GM23338 (cell line): Measurements from ENCODE around the gene PGM1.

Experiments used
- POLR2AphosphoS5 ChIP-seq: IDR thresholded peaks from 2 replicates; pipeline ENCODE4 v1.6.1; 2016; ENCODE audit warnings: antibody characterized with exemption, low read depth
- TF ChIP-seq, protein P1 (sequence below), 2 experiments: fragments of 200-600 bp in 1 of 2; sonication (generic) in 1 of 2; conservative IDR thresholded peaks; 2 replicates each; pipeline versions ENCODE4 v1.5.1 to v1.6.1; 2016 to 2017; ENCODE audit warnings: antibody characterized with exemption in 2 of 2, low read depth in 2 of 2, mild to moderate bottlenecking in 2 of 2, moderate library complexity in 1 of 2
- TF ChIP-seq, protein P2 (sequence below): IDR thresholded peaks from 2 replicates; pipeline ENCODE4 v1.6.1; 2016; ENCODE audit warnings: antibody characterized with exemption

- TF ChIP-seq, protein P1, sequence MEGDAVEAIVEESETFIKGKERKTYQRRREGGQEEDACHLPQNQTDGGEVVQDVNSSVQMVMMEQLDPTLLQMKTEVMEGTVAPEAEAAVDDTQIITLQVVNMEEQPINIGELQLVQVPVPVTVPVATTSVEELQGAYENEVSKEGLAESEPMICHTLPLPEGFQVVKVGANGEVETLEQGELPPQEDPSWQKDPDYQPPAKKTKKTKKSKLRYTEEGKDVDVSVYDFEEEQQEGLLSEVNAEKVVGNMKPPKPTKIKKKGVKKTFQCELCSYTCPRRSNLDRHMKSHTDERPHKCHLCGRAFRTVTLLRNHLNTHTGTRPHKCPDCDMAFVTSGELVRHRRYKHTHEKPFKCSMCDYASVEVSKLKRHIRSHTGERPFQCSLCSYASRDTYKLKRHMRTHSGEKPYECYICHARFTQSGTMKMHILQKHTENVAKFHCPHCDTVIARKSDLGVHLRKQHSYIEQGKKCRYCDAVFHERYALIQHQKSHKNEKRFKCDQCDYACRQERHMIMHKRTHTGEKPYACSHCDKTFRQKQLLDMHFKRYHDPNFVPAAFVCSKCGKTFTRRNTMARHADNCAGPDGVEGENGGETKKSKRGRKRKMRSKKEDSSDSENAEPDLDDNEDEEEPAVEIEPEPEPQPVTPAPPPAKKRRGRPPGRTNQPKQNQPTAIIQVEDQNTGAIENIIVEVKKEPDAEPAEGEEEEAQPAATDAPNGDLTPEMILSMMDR (conservative IDR thresholded peaks at IDR 0.05; ENCODE audit: low read depth in 2 of 2), result no peak
- TF ChIP-seq, protein P2, sequence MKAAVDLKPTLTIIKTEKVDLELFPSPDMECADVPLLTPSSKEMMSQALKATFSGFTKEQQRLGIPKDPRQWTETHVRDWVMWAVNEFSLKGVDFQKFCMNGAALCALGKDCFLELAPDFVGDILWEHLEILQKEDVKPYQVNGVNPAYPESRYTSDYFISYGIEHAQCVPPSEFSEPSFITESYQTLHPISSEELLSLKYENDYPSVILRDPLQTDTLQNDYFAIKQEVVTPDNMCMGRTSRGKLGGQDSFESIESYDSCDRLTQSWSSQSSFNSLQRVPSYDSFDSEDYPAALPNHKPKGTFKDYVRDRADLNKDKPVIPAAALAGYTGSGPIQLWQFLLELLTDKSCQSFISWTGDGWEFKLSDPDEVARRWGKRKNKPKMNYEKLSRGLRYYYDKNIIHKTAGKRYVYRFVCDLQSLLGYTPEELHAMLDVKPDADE, result no peak
- TF ChIP-seq POLR2AphosphoS5, result no peak
These were observed 7.8 kb downstream of the PGM1 start for GRCh38 chr1:63601061-63601460.
